C4-2B (cell line): ENCODE measurements around the gene RAC3.

Source experiments
- H3K27ac ChIP-seq: fragments of 450-650 bp; 2 replicates; pipeline ENCODE4 v1.5.1; 2017
- ZFX ChIP-seq: fragments of 450-650 bp; IDR thresholded peaks from 2 replicates; pipeline ENCODE4 v1.6.1; 2017
- TF ChIP-seq, protein P1 (sequence below): fragments of 450-650 bp; conservative IDR thresholded peaks from 2 replicates; pipeline ENCODE4 v1.5.1; 2017; ENCODE audit warnings: mild to moderate bottlenecking

RAC3 gene

GRCh38 chr17:82058855-82059249, 27.4 kb downstream of the RAC3 start:
- TF ChIP-seq, protein P1, sequence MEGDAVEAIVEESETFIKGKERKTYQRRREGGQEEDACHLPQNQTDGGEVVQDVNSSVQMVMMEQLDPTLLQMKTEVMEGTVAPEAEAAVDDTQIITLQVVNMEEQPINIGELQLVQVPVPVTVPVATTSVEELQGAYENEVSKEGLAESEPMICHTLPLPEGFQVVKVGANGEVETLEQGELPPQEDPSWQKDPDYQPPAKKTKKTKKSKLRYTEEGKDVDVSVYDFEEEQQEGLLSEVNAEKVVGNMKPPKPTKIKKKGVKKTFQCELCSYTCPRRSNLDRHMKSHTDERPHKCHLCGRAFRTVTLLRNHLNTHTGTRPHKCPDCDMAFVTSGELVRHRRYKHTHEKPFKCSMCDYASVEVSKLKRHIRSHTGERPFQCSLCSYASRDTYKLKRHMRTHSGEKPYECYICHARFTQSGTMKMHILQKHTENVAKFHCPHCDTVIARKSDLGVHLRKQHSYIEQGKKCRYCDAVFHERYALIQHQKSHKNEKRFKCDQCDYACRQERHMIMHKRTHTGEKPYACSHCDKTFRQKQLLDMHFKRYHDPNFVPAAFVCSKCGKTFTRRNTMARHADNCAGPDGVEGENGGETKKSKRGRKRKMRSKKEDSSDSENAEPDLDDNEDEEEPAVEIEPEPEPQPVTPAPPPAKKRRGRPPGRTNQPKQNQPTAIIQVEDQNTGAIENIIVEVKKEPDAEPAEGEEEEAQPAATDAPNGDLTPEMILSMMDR: no peak
- no peak for TF ChIP-seq ZFX
- H3K27ac ChIP-seq: no peak overlapping the region

DNA sequence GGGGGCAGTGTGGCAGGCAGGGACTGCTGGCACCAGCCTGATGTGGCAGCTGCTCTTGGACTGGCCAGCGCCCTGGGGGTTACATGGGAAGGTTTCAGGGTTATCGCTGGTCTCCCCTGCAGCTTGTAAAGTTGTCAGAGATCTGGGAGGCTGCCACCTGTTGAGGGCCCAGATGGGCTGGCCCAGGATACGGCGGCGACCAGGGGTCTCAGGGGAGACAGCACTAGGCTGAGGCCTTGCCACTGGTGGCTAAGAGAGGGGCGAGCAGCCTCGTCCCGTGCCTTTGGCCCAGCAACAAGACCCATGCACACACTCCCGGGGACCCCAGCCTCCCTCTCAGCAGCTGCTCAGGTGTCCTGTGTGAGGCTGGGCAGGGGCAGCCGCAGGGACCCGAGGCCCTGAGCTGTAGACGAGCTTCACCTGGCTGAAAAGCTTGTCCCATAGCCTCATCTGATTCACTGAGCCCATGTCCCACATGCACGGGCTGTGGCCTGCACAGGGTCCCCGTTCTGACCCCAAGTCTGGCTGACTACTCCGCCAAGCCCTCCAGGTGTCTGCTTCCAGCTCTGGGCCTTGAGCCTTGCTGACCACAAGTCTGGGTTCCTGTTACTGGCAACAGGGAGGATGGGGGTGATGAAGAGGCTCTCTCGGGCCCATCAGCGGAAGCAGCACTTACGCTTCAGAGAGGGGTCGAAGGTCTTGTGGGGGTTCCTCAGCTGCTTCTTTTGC, 28.0 kb downstream of the RAC3 start:
- no peak overlapping the region for H3K27ac ChIP-seq
- no peak for TF ChIP-seq ZFX
- TF ChIP-seq, protein P1: no peak

GRCh38 chr17:82060001-82060380, 28.5 kb downstream of the RAC3 start:
- no peak for TF ChIP-seq ZFX
- TF ChIP-seq, protein P1: no peak
- H3K27ac ChIP-seq: no peak overlapping the region

GRCh38 chr17:82060614-82061013, 29.1 kb downstream of the RAC3 start:
- no peak for TF ChIP-seq ZFX
- TF ChIP-seq, protein P1: no peak
- H3K27ac ChIP-seq: peak overlapping the region; percentile 92; the same call in 1 of the 2 replicates

DNA sequence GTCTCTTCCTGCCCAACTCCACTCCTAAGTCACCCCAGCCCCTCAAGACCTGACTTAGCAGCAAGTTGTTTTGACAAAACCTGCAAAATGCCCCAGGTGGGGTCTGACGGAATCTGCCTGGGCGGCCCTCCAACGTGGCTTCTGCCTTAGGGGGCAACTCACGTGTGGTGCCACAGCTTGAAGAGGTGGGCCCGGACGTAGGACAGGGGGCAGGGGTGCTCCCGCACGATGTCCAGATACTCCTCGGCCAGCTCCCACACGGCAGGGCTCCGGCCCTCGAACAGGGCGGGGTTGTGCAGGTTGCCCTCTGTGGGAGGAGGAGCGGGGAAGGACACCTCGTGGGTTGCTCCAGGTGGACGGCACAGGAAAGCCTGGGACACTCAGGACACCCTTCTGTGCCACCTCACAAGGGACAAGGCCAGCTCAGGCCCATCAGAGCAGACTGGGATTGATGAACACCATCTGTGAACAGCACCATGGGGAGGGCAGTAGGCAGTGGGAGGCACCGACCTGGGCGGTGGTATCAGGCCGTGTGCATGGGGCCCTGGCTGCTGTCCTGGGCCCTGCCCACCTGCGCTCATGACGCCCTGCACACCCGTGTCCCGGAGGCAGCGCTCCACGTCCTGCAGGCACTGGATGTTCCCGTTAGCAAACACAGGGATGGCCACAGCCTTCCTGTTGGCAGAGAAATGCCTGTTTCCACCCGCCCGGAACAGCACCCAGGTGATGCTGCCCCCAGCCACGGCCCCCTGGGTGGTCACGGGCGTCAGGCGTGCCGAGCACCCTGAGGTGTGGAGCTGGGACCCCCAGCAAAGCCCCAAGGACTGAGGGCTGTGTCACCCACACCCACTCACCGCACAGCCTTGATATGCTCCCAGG, 29.8 kb downstream of the RAC3 start:
- peak overlapping the region; percentile 92; the same call in 1 of the 2 replicates for H3K27ac ChIP-seq
- no peak for TF ChIP-seq ZFX
- TF ChIP-seq, protein P1: no peak

GRCh38 chr17:82062076-82062983, 30.9 kb downstream of the RAC3 start:
- peak overlapping the region; percentile 92 for H3K27ac ChIP-seq
- TF ChIP-seq ZFX: no peak
- TF ChIP-seq, protein P1: no peak
